CD4-positive, alpha-beta T cell treated with Interferon alpha-2 for 1 hour (primary cell): ENCODE results near the gene PSMG4.

Source experiments
- DNase-seq, 2 donors: peaks; one replicate each; pipeline ENCODE4 v3.0.0-alpha.2; 2020 to 2022

The PSMG4 gene

GRCh38 chr6:3291987-3292386, 33.2 kb downstream of the PSMG4 start:
- DNase-seq, result no peak

- no peak for DNase-seq
Observed at GRCh38 chr6:3292431-3293197, 33.9 kb downstream of the PSMG4 start.

- no peak for DNase-seq
Observed at GRCh38 chr6:3293271-3294155, 34.8 kb downstream of the PSMG4 start.

- DNase-seq, result no peak
Observed at GRCh38 chr6:3294396-3294795, 35.6 kb downstream of the PSMG4 start.

GRCh38 chr6:3294921-3295871, 36.4 kb downstream of the PSMG4 start:
- no peak for DNase-seq

GRCh38 chr6:3296078-3296477, 37.3 kb downstream of the PSMG4 start:
- DNase-seq, result no peak

- DNase-seq, result no peak
Observed at GRCh38 chr6:3296537-3296936, 37.8 kb downstream of the PSMG4 start.

- DNase-seq, result no peak
Observed at GRCh38 chr6:3297006-3297405, 38.3 kb downstream of the PSMG4 start.

GRCh38 chr6:3297909-3298308, 39.2 kb downstream of the PSMG4 start:
- DNase-seq, result no peak

- no peak for DNase-seq
Observed at GRCh38 chr6:3299221-3299620, 40.5 kb downstream of the PSMG4 start.

- DNase-seq, result no peak
Observed at GRCh38 chr6:3301506-3301905, 42.8 kb downstream of the PSMG4 start.

GRCh38 chr6:3303795-3304411, 45.2 kb downstream of the PSMG4 start:
- DNase-seq, result no peak

- no peak for DNase-seq
Observed at GRCh38 chr6:3304500-3305215, 45.9 kb downstream of the PSMG4 start.

GRCh38 chr6:3305216-3305565, 46.4 kb downstream of the PSMG4 start:
- DNase-seq, result no peak

GRCh38 chr6:3305831-3306230, 47.1 kb downstream of the PSMG4 start:
- DNase-seq, result no peak

GRCh38 chr6:3306848-3307247, 48.1 kb downstream of the PSMG4 start:
- no peak for DNase-seq

- no peak for DNase-seq
Observed at GRCh38 chr6:3307436-3307835, 48.7 kb downstream of the PSMG4 start.

GRCh38 chr6:3308106-3308505, 49.4 kb downstream of the PSMG4 start:
- no peak for DNase-seq

GRCh38 chr6:3309391-3310050, 50.8 kb downstream of the PSMG4 start:
- no peak for DNase-seq

GRCh38 chr6:3310051-3310448, 51.3 kb downstream of the PSMG4 start:
- no peak for DNase-seq

GRCh38 chr6:3310703-3311102, 52.0 kb downstream of the PSMG4 start:
- DNase-seq, result no peak
